Left colon (tissue), 2 donors: ENCODE results near the gene C5. TPM values are rescaled to one million over a fixed set of nuclear protein-coding genes. Genes with fewer than 3 reads are reported as not detected.
"Not testable (repeated sequence)": the region's sequence is repeated elsewhere in the genome, so short reads cannot be mapped to it uniquely, and the experiment has no call there.

Experiments used
- ATAC-seq: fragments of 200-7000 bp; cut with Tn5 transposase; one replicate; pipeline ENCODE4 v1.9.1; 2020; ENCODE audit warnings: mild to moderate bottlenecking, moderate library complexity
- DNase-seq, 2 donors: peaks; one replicate each; pipeline ENCODE4 v3.0.0-alpha.2; 2020
- intact Hi-C, 2 donors: fragments of 100-400 bp; cut with DNase I in 1 of 2; cut with micrococcal nuclease in 1 of 2; formaldehyde crosslinking; loops; one replicate each; pipeline versions ENCODE4 v1.11.2 to v1.14.0; 2022; cut with DNase I, micrococcal nuclease
- total RNA-seq, 2 donors: library from RNA; stranded (reverse); fragmentation: NEBNext Ultra II Directional; extraction: Animal tissue kit (Norgen Biotek cat#: 25700); gene quantifications; one replicate each; pipeline ENCODE4 v1.2.1, GENCODE V29; 2021
- donor health status: DM: no; HTN: no; CAD: no.
- donor health status: DM: yes; HTN: yes; CAD: no.

C5 gene
- total RNA-seq, 2 donors from 2014 or later = 1.2 to 1.9 TPM

- no peak for DNase-seq
- no peak for ATAC-seq
- intact Hi-C loops = no loop called here
Measured at GRCh38 chr9:120997502-120997901, 52.6 kb downstream of the C5 start.

GRCh38 chr9:120996409-120996808 lies 53.7 kb downstream of the C5 start:
- intact Hi-C loops = no loop called here
- no peak for DNase-seq
- no peak for ATAC-seq

- DNase-seq = no peak
- intact Hi-C loops = no loop called here
- ATAC-seq = no peak
Measured at GRCh38 chr9:120989065-120989464, 61.0 kb downstream of the C5 start.

GRCh38 chr9:120985819-120986222 lies 64.3 kb downstream of the C5 start:
- peak; percentile 56 for ATAC-seq
- DNase-seq = no peak
- intact Hi-C loops = no loop called here

- ATAC-seq (no peak), DNase-seq (no peak)
- intact Hi-C loops = no loop called here
Measured at GRCh38 chr9:120983259-120983837, 66.7 kb downstream of the C5 start.

- ATAC-seq (no peak), DNase-seq (no peak)
- intact Hi-C loops = no loop called here
Measured at GRCh38 chr9:120982836-120983235, 67.2 kb downstream of the C5 start.

GRCh38 chr9:120980951-120981350 lies 69.1 kb downstream of the C5 start:
- no peak for ATAC-seq
- no peak for DNase-seq
- intact Hi-C loops = no loop called here

- DNase-seq = no peak
- intact Hi-C loops = no loop called here
- no peak for ATAC-seq
Measured at GRCh38 chr9:120979797-120980196, 70.3 kb downstream of the C5 start.

- ATAC-seq = no peak
- intact Hi-C loops = no loop called here
- no peak for DNase-seq
Measured at GRCh38 chr9:120978987-120979386, 71.1 kb downstream of the C5 start.

GRCh38 chr9:120977321-120977720 lies 72.8 kb downstream of the C5 start:
- ATAC-seq = no peak
- intact Hi-C loops = no loop called here

GRCh38 chr9:120974921-120975320 lies 75.2 kb downstream of the C5 start:
- no peak for DNase-seq
- intact Hi-C loops = no loop called here
- ATAC-seq = no peak

More at GRCh38 chr9:120977321-120977720, 72.8 kb downstream of the C5 start:
- no peak for DNase-seq

- intact Hi-C loops = no loop called here
- DNase-seq (no peak), ATAC-seq (no peak)
Measured at GRCh38 chr9:120974181-120974580, 75.9 kb downstream of the C5 start.

- intact Hi-C loops = no loop called here
- ATAC-seq = no peak
- no peak for DNase-seq
Measured at GRCh38 chr9:120971938-120972337, 78.1 kb downstream of the C5 start.

GRCh38 chr9:120971471-120971870 lies 78.6 kb downstream of the C5 start:
- intact Hi-C loops, DNase-seq, ATAC-seq: not testable (repeated sequence)

GRCh38 chr9:120970244-120970643 lies 79.8 kb downstream of the C5 start:
- ATAC-seq (no peak), DNase-seq (no peak)
- intact Hi-C loops = no loop called here

- ATAC-seq (no peak), DNase-seq (no peak)
- intact Hi-C loops = no loop called here
Measured at GRCh38 chr9:120966013-120966369, 84.1 kb downstream of the C5 start.

- no peak for ATAC-seq
- DNase-seq = no peak
Measured at GRCh38 chr9:120965344-120966012, 84.6 kb downstream of the C5 start.

GRCh38 chr9:120961936-120962335 lies 88.1 kb downstream of the C5 start:
- ATAC-seq = no peak
- no peak for DNase-seq
- intact Hi-C loops = no loop called here

More at GRCh38 chr9:120965344-120966012, 84.6 kb downstream of the C5 start:
- intact Hi-C loops = no loop called here

- intact Hi-C loops = no loop called here
- no peak for DNase-seq
- no peak for ATAC-seq
Measured at GRCh38 chr9:120960001-120960400, 90.1 kb downstream of the C5 start.

GRCh38 chr9:120956862-120957261 lies 93.2 kb downstream of the C5 start:
- no peak for DNase-seq
- ATAC-seq = no peak
- intact Hi-C loops = no loop called here
